Measurements from ENCODE around the gene SGSM1.
"Not testable (repeated sequence)": the region's sequence is repeated elsewhere in the genome, so short reads cannot be mapped to it uniquely, and the experiment has no call there.

The SGSM1 gene

DNA sequence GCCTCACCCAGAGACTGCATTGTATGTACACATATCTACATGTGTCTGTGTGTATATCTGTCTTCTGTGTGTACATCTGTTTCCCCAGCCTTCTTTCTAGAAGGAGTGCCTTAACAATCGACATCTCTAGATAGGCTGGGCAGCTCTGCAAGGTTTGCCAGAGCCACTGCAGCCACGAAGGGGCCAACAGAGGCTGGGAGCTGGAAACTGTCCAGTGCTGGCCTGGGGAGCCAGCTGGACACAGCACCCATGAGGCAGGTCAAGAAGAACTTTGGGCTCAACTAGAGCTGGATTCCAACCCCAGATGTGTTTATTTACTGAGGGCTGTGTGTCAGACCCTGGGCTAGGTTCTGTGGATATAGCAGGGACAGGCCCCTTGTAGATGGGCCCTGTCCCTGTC is 3.3 kb downstream of the SGSM1 start:
- no peak for DNase-seq

DNA sequence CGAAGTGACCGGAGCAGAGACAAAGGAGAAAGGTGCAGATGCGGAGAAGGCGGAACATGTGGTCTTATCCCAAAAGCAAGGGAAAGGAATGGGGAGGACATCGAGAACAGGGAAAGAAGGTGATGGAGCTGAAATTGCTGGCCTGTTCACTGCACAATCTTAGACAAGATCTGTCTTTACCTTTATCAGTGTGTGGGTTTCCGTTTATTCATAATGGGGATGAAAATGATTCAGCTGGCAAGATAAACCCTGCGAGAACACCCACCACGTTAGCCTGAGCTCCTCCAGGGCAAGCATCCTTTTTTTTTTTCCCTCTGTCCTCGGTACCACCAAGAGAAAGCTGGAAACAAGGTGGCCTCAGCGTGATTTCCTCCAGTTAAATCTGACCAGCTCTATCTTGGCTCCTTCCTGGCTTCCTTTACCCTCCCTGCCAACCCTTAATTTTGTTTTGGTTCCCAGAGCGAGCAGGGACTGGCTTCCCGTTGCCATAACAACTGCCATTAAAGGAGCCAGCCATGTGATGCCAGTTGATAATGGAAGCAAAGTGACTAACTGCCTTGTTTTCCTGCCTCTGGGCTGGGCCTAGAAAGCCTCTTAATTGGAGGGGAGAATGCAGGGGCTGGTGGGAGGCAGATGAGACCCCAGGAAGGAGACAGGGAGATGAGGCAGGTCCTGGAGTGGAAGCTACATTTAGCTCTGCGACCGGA is 4.2 kb downstream of the SGSM1 start:
- DNase-seq: no peak

DNA sequence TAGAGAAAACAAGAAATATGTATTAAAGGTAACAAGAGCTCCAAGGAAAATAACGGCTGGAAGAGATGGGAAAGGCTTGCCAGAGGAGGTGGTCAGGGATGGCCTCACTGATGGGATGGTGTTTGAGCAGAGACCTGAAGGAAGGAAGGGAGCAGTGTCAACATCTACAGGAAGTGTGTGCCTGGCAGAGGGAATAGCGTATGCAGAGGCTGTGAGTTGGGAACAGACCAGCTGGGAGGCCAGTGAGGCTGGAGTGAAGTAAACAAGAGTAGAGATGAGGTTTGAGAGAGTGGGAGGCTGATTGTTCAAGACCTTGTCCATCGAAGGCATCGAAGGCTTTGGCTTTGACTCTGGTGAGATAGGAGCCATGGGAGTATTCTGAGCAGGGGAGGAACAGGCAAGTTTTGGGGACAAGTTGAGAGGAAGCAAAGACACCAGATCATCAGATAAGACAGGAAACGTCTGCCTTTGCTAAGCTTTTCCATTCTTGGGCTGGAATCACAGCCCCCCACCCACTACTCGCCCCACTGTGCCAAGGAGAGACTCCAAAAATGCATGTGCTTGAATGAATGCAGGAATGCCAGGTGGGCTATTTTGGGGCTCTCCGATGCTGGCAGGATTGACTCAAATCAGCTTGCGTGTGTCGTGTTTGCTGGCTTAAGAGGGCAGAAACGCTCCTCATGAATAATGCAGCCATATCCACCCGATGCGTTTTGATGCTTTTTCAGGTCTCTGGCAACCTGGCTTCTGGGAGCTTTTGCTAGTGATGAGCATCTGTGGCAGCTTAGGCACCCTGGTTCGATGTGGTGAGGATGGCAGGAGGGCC is 7.2 kb downstream of the SGSM1 start:
- no peak for DNase-seq

DNA sequence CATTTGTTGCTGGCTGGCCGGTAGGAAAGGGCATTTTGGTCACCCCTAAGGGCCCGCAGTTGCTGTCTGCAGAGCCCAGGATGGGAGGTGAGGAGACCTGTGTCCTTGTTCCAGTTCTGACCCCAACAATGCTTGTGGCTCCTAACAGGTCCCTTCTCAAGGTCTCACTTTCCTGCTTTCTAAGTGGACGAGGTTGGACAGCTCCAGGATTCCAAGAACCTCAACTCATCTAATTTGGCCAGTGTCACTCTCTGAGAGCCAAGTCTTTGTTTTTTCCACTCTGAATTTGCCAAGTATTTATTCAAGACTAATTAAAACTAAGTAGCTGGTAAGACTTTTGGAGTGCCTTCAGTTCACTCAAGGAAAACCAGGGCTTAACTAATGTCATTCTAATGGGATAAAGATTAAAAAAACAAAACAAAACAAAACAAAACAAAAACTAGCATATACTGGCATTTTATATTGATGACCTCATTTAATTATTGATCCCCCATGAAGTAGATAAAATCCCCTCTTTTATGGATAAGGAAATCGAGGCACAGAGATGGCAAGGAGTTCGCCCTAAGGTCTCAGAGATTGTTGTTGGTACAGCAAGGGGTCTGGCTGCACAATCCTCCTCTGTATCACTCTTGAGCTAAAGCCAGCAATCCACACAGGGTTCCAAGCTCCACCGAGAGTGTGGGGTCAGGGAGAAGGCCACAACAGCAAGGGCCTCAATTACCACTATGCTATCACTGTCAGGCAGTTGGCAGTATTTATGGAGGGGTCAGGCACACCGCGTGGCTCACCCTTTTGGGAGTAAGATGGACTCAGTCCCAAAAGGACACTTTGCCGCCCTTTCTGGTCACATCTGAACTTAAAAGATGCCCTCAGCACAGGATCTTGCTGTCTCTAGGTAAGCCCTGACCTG is 8.1 kb downstream of the SGSM1 start:
- DNase-seq: no peak

DNA sequence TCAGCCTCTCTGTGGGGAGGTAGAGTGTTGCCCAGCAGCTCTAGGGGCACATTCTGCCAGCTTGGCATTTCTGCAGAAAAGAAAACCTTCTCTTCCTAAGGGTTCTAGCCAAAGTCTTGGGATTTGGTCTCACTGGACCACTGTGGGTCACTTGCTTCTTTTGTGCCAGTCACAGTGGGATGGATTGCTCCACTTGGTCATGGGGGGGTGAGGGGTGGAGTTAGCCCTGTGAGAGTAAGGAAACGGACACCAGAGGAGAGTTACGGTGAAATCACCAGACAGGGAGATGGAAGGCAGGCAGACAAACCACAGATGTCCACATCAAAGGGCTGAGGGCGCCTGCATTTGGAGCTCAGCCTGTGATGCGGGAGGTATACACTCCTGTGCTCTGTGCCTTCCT is 10.8 kb downstream of the SGSM1 start:
- DNase-seq: no peak

DNA sequence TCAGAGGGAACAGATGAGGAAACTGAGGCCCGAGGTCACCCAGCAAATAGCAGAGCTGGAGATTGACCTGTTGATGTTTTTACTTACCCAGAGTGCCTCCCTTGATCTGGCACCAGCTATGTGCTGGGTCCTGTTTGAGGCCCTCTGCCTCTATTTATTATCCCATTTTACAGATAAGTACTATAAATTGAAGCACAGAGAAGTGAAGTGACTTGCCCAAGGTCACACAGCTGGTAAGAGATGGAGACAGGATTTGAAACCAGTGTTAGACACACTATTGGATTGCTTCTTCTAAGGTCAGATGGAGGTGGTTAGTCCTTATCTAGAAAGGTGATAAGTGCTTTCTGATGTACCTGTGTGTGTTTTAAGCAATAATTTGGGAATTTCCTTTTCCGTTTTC is 13.5 kb downstream of the SGSM1 start:
- peak; percentile 12 for DNase-seq

DNA sequence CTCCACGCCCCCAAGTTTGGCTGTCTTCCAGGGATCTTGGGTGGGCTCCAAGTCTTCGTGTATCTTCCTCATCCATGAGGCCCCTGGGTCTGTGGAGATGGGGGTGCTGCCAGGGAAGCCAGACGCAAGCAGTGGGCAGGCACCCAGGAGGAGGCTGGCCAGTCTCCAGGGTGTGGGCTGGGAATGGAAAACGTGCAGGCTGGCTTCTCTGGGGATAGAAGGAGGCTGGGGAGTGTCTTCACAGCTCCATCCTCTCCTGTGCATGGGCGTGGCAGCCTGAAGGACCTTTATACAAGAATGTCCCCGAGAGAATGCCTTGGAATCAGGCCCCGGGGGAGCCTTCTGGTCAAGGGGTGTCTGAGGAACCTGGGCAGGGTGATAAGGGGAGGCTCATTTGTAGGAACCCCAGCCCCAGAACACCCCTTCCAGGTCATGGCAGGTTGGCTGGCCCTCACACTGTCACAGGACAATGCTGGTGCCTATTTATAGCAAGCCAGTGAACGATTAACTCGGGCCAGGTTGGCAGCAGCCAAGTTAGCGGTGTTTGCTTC is 14.0 kb downstream of the SGSM1 start:
- DNase-seq: no peak

DNA sequence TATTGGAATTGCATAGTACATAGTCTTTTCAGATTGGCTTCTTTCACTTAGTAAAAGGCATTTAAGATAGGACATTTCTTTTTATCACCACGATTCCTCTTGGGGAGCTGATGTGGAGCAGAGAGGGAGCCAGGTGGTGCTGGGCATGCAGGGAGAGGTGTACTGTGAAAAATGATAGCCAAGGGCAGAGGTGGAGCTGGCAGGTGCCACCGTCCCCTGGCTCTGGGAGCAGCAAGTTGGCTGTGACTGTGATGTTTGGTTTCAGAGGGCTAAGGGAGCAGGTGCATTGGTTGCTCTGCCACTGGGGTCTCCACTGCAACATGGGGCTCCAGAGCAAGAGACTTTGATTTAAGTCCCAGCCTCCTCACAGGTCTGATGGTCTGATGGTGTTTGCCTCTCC is 16.5 kb downstream of the SGSM1 start:
- DNase-seq: peak; percentile 49

DNA sequence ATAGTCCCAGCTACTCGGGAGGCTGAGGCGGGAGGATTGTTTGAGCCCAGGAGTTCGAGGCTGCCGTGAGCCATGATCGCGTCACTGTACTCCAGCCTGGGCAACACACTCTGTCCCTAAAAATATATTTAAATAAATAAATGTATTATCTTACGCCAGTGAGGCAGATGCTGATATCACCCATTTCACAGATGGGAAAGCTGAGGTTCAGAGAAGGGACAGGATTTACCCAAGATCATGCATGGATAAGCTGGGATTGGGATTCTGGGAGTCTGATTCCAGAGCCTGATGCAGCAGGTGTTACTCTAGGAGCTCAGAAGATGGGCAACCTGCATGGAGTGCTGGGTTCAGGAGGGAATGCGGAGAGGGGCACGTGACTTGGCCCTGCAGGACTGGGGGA is 17.8 kb downstream of the SGSM1 start:
- no peak for DNase-seq

DNA sequence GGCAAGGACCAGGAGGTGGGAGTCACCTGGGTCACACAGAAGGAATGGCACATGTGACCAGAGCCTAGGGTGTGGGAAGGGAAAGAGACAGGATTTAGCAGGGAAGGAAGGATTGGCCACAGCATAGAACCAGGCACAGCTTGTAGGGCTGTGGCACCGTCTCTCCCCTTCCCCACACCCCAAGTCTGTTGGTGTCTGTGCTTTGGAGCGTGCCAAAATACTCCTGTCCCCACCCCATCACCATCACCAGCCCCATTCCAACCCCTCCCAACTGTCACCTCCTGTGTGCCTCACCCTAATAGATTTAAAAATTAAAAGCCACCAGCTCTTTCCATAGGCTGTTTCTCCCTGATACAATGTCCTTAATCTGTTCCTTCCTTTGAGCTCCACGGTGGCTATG is 18.2 kb downstream of the SGSM1 start:
- no peak for DNase-seq

DNA sequence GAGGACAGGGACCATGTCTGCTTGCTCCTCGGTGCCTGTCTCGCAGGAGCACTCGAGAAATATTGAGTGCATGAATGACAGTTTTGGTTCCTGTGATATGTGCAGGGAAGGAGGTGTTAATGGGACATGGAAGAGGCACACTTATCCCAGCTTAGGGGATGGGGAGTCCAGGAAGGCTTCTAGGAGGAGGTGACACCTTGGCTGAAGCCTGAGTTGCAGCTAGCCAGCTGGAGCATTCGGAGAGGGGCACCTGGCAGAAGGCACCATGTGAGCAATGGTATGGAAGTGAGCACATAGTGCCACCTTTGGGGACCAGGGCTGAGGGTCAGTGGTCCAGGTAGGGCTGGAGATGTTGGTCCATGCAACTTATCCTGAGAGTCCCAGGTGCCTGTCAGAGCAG is 18.9 kb downstream of the SGSM1 start:
- DNase-seq: no peak

DNA sequence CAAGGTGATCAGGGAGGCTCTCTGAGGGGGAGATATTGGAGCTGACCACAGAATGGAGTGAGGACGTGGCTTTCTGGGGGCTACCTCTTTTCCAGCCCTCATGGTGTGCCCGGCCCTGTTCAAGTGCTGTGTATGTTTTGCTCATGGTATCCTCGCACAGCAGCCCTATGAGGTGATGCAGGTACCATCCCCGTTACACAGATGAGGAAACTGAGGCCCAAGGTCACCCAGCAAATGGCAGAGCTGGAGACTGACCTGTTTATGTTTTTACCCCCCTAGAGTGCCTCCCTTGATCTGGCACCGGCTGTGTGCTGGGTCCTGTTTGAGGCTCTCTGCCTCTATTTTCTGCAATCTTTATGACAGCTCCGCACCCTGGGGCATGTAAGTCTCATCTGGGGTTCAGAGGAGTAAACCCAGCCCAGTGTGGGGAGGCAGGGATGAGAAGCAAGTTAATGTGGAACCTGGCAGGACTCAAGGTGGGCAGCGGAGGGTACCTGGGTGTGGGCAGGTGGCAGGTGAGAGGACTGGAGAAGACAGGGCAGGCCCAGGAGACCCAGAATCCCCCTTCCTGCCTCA is 20.8 kb downstream of the SGSM1 start:
- no peak for DNase-seq

DNA sequence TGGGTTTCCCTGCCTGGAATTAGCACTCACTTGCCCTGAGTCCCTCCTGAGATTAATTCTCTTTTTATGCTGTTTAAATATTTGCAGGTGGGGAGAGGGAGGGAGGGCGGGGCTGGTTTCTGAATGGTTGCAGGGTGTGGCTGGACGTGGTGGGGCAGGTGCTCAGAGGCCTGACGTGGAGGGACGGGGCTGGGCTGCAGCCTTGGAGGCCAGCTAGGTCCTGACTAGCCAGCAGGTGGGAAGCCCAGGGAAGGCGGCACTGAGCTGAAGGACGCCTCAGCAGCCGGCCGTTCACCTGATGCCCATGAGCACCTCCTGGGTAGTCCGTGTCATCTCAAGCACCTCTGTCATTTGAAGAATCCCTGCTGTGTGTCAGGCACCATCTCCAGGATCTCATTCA is 21.3 kb downstream of the SGSM1 start:
- no peak for DNase-seq

DNA sequence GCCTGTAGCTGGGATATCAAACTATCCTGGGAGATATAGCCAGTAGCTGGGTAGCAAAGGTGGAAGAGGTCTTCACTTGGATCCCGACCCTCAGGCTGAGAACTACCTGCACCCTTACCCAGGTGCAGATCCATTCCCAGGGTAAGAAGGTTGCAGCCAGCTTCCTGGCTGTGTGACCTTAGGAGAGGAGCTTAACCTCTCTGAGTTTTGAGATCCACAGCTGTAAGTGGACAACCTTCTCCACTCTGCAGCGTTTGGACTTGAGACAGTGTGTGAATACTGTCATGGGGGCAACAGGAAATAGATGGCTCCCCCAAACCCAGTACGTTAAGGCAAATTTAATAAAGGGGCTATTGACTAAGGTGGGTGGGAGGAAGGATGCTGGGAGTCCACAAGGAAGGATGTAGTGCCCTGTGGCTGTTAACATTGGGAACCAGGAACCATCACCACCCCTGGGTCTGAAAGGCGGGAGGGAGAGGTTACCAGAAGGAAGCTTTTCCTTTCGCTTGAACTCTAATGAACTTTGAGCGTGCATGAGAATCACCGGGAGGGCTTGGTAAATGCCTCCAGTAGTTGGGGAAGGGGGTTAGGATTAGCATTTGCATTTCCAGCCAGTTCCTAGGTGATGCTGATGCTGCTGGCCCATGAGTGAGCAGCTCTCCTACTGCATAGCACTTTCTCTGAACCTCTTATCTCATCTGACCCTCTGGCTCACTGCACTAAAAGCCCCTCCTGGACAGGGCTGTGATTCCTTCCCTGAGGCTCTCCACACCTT is 24.4 kb downstream of the SGSM1 start:
- no peak for DNase-seq

DNA sequence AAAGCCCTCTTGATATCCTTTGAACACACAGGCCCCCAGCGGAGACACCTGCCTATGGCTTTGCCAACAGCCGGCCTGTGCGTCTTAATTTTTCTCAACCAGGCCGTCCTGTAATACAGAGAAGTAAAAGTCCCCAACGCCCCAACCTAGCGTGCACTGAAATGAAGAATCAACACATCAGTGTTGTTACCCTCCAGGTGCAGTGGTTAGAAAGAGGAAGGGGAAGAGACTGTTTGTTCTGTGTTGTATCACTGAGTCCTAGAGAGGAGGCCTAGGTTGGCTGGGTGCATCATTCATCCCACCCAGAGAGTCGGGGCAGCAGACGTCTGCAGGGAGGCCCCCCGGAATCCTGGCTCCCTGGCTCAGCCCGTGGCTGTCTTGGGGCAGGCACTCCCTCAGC is 25.7 kb downstream of the SGSM1 start:
- no peak for DNase-seq

DNA sequence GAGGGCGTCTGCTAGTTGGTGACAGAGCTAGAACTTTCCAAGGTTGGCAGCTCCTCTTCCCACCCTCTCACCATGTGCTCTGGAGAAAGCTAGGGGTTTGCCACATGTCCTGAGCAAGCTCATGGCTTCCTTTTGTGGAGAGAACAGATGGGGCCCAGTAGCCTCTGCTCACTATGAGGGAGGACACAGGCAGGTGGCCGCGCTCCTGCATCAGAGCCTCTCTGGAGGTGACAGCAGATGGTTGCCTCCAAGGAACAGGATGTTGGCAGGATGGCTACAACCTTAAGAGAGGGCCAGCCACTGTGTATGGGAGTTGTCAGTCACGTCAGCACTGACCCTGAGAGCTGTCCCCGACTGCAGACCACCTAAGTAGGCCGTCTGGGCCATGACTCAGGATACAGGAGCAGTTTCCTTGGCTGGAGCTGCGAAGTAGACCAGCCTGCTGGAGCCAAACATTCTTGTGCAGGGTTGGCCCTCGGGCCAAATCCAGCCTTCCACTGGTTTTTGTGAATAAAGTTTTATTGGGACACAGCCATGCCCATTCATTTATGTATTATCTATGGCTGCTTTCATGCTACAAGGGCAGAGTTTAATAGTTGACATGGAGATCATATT is 28.0 kb downstream of the SGSM1 start:
- DNase-seq: no peak

DNA sequence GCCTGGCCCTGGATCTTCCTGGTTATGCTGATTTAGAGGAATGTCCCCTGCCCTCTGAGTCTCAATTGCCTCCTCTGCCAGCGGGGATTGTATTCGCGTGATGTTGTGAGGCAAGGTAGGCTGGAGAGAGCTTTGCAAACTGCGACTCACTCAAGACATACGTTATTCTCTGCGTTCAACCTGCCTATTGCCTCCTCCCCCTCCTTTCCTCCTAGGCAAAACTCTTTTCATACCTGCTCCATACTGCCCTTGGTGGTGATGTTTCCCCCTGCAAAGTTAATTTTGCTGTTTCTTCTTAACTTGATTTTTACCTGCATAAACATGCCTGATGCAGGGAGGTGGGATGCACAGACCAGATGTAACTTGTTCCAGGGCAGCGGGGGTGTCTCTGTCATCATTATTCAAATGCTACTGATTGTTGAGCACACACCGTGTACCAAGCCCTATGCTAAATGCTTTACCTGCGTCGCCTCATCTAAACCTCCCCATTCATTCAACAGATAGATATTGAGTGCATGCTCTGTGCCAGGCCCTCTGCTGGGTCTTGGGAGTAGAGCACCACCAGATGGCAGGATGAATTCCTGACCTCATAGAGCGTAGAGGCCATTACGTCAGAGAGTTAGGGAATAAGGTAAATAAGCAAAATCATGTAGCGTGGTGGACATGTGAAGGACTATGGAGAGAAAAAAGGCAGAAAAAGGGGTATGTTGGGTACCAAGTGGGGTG is 29.0 kb downstream of the SGSM1 start:
- peak; percentile 24 for DNase-seq

DNA sequence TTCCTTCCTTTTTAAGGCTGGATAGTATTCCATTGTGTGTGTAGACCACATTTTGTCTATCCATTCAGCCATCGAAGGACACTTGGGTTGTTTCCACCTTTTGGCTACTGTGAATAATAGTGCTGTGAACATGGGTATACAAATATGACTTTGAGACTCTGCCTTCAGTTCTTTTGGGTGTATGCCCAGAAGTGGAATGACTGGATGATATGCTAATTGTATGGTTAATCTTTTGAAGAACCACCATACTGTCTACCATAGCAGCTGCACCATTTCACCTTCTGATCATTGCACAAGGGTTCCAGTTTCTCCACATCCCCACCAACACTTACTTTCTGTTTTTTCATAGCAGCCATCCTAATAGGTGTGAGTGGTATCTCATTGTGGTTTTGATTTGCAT is 30.3 kb downstream of the SGSM1 start:
- no peak for DNase-seq

DNA sequence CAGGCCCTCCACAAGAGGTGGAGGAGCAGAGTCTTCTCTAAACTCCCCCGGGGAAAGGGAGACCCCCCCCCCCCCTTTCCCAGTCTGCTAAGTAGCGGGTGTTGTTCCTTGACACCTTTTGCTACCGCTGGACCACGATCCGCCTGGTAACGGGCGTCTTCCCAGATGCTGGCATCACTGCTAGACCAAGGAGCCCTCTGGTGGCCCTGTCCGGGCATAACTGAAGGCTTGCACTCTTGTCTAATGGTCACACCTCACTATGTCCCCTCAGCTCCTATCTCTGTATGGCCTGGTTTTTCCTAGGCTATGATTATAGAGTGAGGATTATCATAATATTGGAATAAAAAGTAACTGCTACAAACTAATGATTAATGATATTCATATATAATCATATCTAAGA is 31.5 kb downstream of the SGSM1 start:
- not testable (repeated sequence) for DNase-seq

DNA sequence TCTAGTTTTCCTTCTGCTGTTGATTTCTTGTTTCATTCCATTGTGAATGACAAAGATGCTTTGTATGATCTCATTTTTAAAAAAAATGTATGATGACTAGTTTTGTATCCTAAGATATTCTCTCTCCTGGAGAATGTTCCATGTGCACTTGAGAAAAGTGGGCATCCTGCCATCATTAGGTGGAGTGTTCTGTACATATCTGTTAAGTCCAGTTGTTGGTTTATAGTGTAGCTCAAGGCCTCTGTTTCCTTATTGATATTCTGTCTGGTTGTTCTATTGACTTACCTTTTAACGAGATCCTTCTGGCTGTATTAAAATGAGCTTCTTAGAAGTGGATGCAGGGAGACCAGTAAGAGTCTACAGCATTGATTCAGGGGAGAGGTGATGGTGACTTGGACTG is 35.2 kb downstream of the SGSM1 start:
- DNase-seq: no peak

DNA sequence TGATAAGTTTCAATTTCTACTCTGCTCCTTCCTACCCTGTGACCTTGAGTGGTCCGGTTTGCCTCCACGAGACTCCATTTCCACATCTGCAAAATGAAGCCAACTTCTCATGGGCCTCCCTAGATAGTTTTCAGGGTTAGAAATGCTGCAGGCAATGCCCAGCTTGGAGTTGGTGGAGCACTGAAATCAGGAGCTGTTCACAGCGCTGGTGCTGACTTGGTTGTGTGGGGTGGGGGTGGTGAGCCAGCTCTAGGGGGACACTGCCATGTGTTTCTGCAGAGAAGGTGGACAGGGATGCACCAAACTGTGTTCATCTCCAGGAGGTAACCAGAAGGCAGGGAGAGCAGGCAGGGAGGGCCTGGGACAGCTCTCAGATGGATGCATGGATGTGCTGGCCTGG is 37.0 kb downstream of the SGSM1 start:
- no peak for DNase-seq
